NT2/D1 (cell line): ENCODE results near the gene VPS45.

Experiments
- DNase-seq: peaks from one replicate; pipeline ENCODE4 v3.0.0-alpha.2; 2011; ENCODE audit warnings: low read depth, low spot score
- H3K27me3 ChIP-seq: 2 replicates; pipeline ENCODE4 v1.6.0; 2011; ENCODE audit warnings: mild to moderate bottlenecking; ENCODE audit not compliant: insufficient read length, insufficient read depth
- H3K36me3 ChIP-seq: 2 replicates; pipeline ENCODE4 v1.6.1; 2011; ENCODE audit warnings: mild to moderate bottlenecking, low read length, mixed read lengths; ENCODE audit not compliant: insufficient read depth, insufficient read length
- H3K4me1 ChIP-seq: 2 replicates; pipeline ENCODE4 v1.5.1; 2011; ENCODE audit not compliant: insufficient read depth, insufficient read length
- H3K4me3 ChIP-seq: 2 replicates; pipeline ENCODE4 v1.5.1; 2011; ENCODE audit warnings: low read depth; ENCODE audit not compliant: insufficient read length
- H3K9ac ChIP-seq: 2 replicates; pipeline ENCODE4 v1.6.0; 2011; ENCODE audit warnings: low read depth; ENCODE audit not compliant: insufficient read length
- H3K9me3 ChIP-seq: 2 replicates; pipeline ENCODE4 v1.5.1; 2011; ENCODE audit warnings: mild to moderate bottlenecking, low read length; ENCODE audit not compliant: insufficient read depth
- SUZ12 ChIP-seq: IDR thresholded peaks from 2 replicates; pipeline ENCODE4 v1.6.1; 2011; ENCODE audit not compliant: insufficient read length, insufficient read depth; ENCODE audit errors: extremely low read depth
- YY1 ChIP-seq: IDR thresholded peaks from 2 replicates; pipeline ENCODE4 v1.6.1; 2011; ENCODE audit not compliant: insufficient read length, insufficient read depth
- ZNF274 ChIP-seq: IDR thresholded peaks from 2 replicates; pipeline ENCODE4 v1.6.1; 2011; ENCODE audit warnings: mild to moderate bottlenecking, low read depth, low read length

The VPS45 gene

DNA sequence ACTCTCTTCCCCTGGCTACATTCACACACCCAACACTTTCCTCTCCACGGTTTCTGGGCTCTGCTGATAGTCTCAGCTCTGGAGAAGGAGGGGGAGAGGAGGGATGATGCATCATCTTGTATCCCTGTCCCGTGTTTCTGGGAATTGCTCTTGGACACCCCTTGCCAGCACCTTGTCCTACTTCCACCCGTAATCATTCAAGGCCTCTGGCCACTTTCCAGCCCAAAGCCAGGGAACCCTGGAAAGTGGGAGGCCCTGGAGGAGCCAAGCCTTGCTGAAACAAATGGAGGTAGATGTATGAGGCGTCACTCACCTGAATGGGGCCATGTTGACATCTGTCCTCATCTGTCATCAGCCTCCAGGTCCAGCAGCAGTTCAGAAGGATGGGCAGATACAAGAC, 86.6 kb downstream of the VPS45 start:
- Histone ChIP-seq H3K4me1 (peaks cover 7% of the 10 kb centered on the region), H3K9ac (no peak overlapping the region), H3K27me3 (peaks cover 5% of the 10 kb centered on the region), H3K9me3 (no peaks in the 10 kb centered on the region), H3K4me3 (no peak overlapping the region), H3K36me3 (peaks cover 78% of the 10 kb centered on the region)
- TF ChIP-seq YY1 (no peak), SUZ12 (no peak), ZNF274 (no peak)
- DNase-seq = no peak

- H3K9ac ChIP-seq = no peak overlapping the region
- peaks cover 7% of the 10 kb centered on the region for H3K4me1 ChIP-seq
- no peaks in the 10 kb centered on the region for H3K9me3 ChIP-seq
- no peaks in the 10 kb centered on the region for H3K27me3 ChIP-seq
- H3K4me3 ChIP-seq = no peak overlapping the region
- no peak for DNase-seq
- TF ChIP-seq SUZ12 (no peak), ZNF274 (no peak), YY1 (no peak)
- H3K36me3 ChIP-seq = peaks cover 90% of the 10 kb centered on the region
These were observed 88.0 kb downstream of the VPS45 start for GRCh38 chr1:150155413-150156071.

DNA sequence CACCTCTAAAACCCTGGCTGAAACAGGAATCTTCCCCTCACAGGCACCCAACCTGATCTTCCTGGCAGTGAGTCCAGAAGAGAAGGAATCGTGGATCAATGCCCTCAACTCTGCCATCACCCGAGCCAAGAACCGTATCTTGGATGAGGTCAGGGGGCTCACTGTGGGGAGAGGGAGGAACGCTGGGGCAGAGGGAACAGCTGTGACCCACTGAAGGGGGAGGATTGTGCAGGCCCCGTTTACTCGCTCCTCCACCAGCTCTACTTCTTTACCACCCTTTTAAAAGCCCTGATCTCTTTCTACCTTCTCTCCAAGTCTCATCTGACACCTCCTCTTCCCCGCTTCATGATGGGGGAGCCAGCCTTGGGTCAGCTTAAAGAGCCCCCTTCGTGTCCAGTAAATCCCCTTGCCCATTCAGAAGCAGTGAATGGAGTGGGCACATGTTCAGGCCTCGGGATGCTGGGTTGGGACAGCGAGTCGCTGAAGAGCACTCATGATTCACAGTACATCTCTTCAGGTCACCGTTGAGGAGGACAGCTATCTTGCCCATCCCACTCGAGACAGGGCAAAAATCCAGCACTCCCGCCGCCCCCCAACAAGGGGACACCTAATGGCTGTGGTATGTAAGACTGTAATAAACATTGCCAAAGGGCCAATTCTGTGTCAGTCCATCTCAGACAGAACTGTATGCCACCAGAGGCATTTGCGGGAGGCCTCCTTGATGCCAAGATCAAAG, 89.5 kb downstream of the VPS45 start:
- no peak for TF ChIP-seq ZNF274
- no peak for TF ChIP-seq YY1
- no peak for TF ChIP-seq SUZ12
- Histone ChIP-seq H3K27me3 (no peaks in the 10 kb centered on the region), H3K9me3 (no peaks in the 10 kb centered on the region), H3K36me3 (peaks cover 95% of the 10 kb centered on the region), H3K4me3 (no peak overlapping the region), H3K4me1 (peaks cover 5% of the 10 kb centered on the region), H3K9ac (no peak overlapping the region)
- DNase-seq = no peak

- Histone ChIP-seq H3K4me1 (peaks cover 13% of the 10 kb centered on the region), H3K36me3 (peaks cover 70% of the 10 kb centered on the region), H3K27me3 (no peaks in the 10 kb centered on the region), H3K9me3 (no peaks in the 10 kb centered on the region), H3K4me3 (no peak overlapping the region), H3K9ac (no peak overlapping the region)
- TF ChIP-seq ZNF274 = no peak
- TF ChIP-seq SUZ12 = no peak
- TF ChIP-seq YY1 = no peak
- no peak for DNase-seq
These were observed 92.0 kb downstream of the VPS45 start for GRCh38 chr1:150159550-150159949.

DNA sequence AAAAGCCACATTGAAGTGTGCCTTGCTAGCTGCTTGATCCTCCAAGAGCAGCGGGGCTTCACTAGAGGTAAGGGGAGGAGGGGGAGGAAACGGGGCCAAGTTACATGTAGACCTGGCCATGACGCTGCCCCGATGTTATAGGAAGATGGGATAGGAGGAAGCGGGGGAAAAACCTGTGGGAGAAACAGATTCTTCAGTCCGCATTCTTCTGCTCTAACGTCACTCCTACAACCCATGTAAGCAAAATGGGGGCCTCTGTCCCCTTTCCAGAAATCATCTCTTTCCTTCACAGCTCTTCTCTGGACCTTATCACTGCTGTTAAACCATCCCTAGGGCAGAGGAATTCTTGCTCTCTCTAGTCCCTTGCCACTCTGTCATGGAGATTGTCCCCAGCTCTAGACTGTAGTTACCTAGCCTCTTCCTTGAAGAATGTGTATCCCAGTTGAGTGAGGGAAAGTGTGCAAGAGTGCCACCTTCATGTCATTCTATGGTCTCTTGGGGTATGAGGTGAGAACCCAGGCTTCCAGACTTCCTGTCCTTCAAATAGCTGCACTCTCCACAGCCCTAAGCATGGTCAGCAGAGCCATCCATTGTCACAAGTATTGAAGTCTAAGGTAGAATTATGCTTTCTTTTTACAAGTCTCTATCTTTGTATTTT, 93.5 kb downstream of the VPS45 start:
- no peaks in the 10 kb centered on the region for H3K27me3 ChIP-seq
- H3K4me3 ChIP-seq = no peak overlapping the region
- H3K9me3 ChIP-seq = no peaks in the 10 kb centered on the region
- no peak for DNase-seq
- H3K9ac ChIP-seq = no peak overlapping the region
- no peak for TF ChIP-seq ZNF274
- TF ChIP-seq YY1 = no peak
- TF ChIP-seq SUZ12 = no peak
- peaks cover 13% of the 10 kb centered on the region for H3K4me1 ChIP-seq
- peaks cover 55% of the 10 kb centered on the region for H3K36me3 ChIP-seq

GRCh38 chr1:150161747-150162581, 94.4 kb downstream of the VPS45 start:
- no peak for TF ChIP-seq ZNF274
- no peak for TF ChIP-seq SUZ12
- TF ChIP-seq YY1 = no peak
- no peaks in the 10 kb centered on the region for H3K9me3 ChIP-seq
- DNase-seq = no peak
- H3K27me3 ChIP-seq = no peaks in the 10 kb centered on the region
- peak overlapping the region; percentile 69 for H3K9ac ChIP-seq
- H3K4me1 ChIP-seq = peaks cover 13% of the 10 kb centered on the region
- peaks cover 46% of the 10 kb centered on the region for H3K36me3 ChIP-seq
- H3K4me3 ChIP-seq = peak overlapping the region; percentile 16

- Histone ChIP-seq H3K4me3 (peak overlapping the region; percentile 16), H3K27me3 (no peaks in the 10 kb centered on the region), H3K4me1 (peaks cover 13% of the 10 kb centered on the region), H3K9ac (peak overlapping the region; percentile 69), H3K36me3 (peaks cover 40% of the 10 kb centered on the region), H3K9me3 (no peaks in the 10 kb centered on the region)
- no peak for TF ChIP-seq YY1
- TF ChIP-seq SUZ12 = no peak
- no peak for TF ChIP-seq ZNF274
- DNase-seq = no peak
These were observed 94.9 kb downstream of the VPS45 start for GRCh38 chr1:150162582-150162861.
